ENCODE measurements around the gene PRPF19.

DNA sequence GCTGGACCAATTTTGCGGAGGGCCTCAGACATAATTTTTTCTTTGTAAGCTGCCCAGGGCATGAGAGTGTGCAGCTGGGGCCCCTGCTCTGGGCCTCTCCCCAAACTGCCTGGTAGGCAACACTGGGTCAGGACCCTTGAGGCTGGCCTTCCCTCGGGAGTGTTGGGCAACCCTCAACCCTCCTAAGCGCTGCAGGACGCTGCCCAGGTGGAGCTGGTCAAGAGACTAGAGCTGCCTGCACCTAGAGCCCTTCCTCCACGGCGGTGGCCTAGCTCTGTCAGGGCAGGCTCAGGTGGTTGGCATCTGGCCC is 17.4 kb upstream of the PRPF19 start:
- TF ChIP-seq, protein P1, sequence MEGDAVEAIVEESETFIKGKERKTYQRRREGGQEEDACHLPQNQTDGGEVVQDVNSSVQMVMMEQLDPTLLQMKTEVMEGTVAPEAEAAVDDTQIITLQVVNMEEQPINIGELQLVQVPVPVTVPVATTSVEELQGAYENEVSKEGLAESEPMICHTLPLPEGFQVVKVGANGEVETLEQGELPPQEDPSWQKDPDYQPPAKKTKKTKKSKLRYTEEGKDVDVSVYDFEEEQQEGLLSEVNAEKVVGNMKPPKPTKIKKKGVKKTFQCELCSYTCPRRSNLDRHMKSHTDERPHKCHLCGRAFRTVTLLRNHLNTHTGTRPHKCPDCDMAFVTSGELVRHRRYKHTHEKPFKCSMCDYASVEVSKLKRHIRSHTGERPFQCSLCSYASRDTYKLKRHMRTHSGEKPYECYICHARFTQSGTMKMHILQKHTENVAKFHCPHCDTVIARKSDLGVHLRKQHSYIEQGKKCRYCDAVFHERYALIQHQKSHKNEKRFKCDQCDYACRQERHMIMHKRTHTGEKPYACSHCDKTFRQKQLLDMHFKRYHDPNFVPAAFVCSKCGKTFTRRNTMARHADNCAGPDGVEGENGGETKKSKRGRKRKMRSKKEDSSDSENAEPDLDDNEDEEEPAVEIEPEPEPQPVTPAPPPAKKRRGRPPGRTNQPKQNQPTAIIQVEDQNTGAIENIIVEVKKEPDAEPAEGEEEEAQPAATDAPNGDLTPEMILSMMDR (IDR thresholded peaks at IDR 0.05): no peak
- TF ChIP-seq POLR2A (IDR thresholded peaks at IDR 0.05) (no peak), POLR2AphosphoS5 (IDR thresholded peaks at IDR 0.05) (no peak), EP300 (IDR thresholded peaks at IDR 0.05) (no peak)

All from gastroesophageal sphincter (tissue), 3 donors.